GM19455 (cell line): ENCODE results near the gene CORO2A.
A peak's percentile ranks its signal among the peaks of the same experiment; 100 is the strongest.
"Not testable (repeated sequence)": the region's sequence is repeated elsewhere in the genome, so short reads cannot be mapped to it uniquely, and the experiment has no call there.

ENCODE experiments used
- ATAC-seq: cut with Tn5 transposase; IDR thresholded peaks from one replicate; pipeline ENCODE4 v1.9.1; 2021; ENCODE audit not compliant: unreplicated experiment

Gene CORO2A

GRCh38 chr9:98191671-98192502, 550 bp downstream of the CORO2A start:
- ATAC-seq: peak; percentile 25

- no peak for ATAC-seq
These were observed 1.2 kb downstream of the CORO2A start for GRCh38 chr9:98191181-98191608.

- no peak for ATAC-seq
These were observed 1.7 kb downstream of the CORO2A start for GRCh38 chr9:98190757-98191105.

GRCh38 chr9:98189412-98189811, 3.0 kb downstream of the CORO2A start:
- ATAC-seq: no peak

GRCh38 chr9:98187926-98188325, 4.5 kb downstream of the CORO2A start:
- no peak for ATAC-seq

- no peak for ATAC-seq
These were observed 6.2 kb downstream of the CORO2A start for GRCh38 chr9:98186236-98186635.

GRCh38 chr9:98185611-98186171, 6.7 kb downstream of the CORO2A start:
- no peak for ATAC-seq

- no peak for ATAC-seq
These were observed 7.3 kb downstream of the CORO2A start for GRCh38 chr9:98185021-98185567.

GRCh38 chr9:98184326-98184725, 8.1 kb downstream of the CORO2A start:
- no peak for ATAC-seq

- ATAC-seq: no peak
These were observed 9.4 kb downstream of the CORO2A start for GRCh38 chr9:98182889-98183599.

GRCh38 chr9:98182069-98182820, 10.2 kb downstream of the CORO2A start:
- no peak for ATAC-seq

- ATAC-seq: no peak
These were observed 10.7 kb downstream of the CORO2A start for GRCh38 chr9:98181746-98182068.

GRCh38 chr9:98180996-98181395, 11.4 kb downstream of the CORO2A start:
- no peak for ATAC-seq

GRCh38 chr9:98178874-98179850, 13.3 kb downstream of the CORO2A start:
- no peak for ATAC-seq

GRCh38 chr9:98176391-98177259, 15.8 kb downstream of the CORO2A start:
- no peak for ATAC-seq

GRCh38 chr9:98175762-98176161, 16.7 kb downstream of the CORO2A start:
- no peak for ATAC-seq

- no peak for ATAC-seq
These were observed 17.3 kb downstream of the CORO2A start for GRCh38 chr9:98175028-98175569.

GRCh38 chr9:98174502-98174918, 17.9 kb downstream of the CORO2A start:
- not testable (repeated sequence) for ATAC-seq

GRCh38 chr9:98173181-98173580, 19.3 kb downstream of the CORO2A start:
- no peak for ATAC-seq
